ENCODE measurements around the gene CXCR5.

Gene CXCR5

DNA sequence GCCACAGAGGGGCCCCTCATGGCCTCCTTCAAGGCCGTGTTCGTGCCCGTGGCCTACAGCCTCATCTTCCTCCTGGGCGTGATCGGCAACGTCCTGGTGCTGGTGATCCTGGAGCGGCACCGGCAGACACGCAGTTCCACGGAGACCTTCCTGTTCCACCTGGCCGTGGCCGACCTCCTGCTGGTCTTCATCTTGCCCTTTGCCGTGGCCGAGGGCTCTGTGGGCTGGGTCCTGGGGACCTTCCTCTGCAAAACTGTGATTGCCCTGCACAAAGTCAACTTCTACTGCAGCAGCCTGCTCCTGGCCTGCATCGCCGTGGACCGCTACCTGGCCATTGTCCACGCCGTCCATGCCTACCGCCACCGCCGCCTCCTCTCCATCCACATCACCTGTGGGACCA, 10.0 kb downstream of the CXCR5 start:
- no peak overlapping the region for H3K27ac ChIP-seq
- TF ChIP-seq, protein P1, sequence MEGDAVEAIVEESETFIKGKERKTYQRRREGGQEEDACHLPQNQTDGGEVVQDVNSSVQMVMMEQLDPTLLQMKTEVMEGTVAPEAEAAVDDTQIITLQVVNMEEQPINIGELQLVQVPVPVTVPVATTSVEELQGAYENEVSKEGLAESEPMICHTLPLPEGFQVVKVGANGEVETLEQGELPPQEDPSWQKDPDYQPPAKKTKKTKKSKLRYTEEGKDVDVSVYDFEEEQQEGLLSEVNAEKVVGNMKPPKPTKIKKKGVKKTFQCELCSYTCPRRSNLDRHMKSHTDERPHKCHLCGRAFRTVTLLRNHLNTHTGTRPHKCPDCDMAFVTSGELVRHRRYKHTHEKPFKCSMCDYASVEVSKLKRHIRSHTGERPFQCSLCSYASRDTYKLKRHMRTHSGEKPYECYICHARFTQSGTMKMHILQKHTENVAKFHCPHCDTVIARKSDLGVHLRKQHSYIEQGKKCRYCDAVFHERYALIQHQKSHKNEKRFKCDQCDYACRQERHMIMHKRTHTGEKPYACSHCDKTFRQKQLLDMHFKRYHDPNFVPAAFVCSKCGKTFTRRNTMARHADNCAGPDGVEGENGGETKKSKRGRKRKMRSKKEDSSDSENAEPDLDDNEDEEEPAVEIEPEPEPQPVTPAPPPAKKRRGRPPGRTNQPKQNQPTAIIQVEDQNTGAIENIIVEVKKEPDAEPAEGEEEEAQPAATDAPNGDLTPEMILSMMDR (conservative IDR thresholded peaks at IDR 0.05), result no peak

DNA sequence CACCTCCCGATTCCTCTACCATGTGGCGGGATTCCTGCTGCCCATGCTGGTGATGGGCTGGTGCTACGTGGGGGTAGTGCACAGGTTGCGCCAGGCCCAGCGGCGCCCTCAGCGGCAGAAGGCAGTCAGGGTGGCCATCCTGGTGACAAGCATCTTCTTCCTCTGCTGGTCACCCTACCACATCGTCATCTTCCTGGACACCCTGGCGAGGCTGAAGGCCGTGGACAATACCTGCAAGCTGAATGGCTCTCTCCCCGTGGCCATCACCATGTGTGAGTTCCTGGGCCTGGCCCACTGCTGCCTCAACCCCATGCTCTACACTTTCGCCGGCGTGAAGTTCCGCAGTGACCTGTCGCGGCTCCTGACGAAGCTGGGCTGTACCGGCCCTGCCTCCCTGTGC, 10.5 kb downstream of the CXCR5 start:
- TF ChIP-seq, protein P1 (conservative IDR thresholded peaks at IDR 0.05), result no peak
- H3K27ac ChIP-seq, result no peak overlapping the region

DNA sequence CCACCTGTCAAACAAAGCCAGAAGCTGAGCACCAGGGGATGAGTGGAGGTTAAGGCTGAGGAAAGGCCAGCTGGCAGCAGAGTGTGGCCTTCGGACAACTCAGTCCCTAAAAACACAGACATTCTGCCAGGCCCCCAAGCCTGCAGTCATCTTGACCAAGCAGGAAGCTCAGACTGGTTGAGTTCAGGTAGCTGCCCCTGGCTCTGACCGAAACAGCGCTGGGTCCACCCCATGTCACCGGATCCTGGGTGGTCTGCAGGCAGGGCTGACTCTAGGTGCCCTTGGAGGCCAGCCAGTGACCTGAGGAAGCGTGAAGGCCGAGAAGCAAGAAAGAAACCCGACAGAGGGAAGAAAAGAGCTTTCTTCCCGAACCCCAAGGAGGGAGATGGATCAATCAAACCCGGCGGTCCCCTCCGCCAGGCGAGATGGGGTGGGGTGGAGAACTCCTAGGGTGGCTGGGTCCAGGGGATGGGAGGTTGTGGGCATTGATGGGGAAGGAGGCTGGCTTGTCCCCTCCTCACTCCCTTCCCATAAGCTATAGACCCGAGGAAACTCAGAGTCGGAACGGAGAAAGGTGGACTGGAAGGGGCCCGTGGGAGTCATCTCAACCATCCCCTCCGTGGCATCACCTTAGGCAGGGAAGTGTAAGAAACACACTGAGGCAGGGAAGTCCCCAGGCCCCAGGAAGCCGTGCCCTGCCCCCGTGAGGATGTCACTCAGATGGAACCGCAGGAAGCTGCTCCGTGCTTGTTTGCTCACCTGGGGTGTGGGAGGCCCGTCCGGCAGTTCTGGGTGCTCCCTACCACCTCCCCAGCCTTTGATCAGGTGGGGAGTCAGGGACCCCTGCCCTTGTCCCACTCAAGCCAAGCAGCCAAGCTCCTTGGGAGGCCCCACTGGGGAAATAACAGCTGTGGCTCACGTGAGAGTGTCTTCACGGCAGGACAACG, 11.7 kb downstream of the CXCR5 start:
- H3K27ac ChIP-seq, result no peak overlapping the region

DNA sequence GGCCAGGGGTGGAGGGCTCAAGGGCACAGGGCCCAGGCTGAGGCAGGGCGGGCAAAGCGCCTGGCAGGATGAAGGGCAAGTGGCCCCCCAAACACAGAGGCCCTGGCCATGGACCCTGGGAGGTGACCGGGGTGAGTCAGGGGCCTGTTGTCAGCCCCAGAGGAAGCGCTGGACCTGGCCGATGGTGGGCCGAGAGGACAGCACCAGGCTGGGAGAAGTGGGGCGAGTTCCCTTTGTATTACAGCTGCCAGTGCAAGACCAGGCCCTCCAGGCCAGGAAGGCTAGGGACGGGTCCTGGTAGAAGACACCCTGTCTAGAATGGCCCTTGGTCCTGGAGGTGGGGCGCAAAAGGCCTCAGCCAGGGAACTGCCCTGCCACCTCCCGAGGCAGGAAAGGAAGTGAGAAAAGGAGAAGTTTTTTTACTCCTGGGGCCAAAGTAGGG, 12.8 kb downstream of the CXCR5 start:
- TF ChIP-seq, protein P1 (conservative IDR thresholded peaks at IDR 0.05), result no peak
- no peak overlapping the region for H3K27ac ChIP-seq

More for the DNA sequence above, 11.7 kb downstream of the CXCR5 start:
- TF ChIP-seq, protein P1 (conservative IDR thresholded peaks at IDR 0.05), result no peak

DNA sequence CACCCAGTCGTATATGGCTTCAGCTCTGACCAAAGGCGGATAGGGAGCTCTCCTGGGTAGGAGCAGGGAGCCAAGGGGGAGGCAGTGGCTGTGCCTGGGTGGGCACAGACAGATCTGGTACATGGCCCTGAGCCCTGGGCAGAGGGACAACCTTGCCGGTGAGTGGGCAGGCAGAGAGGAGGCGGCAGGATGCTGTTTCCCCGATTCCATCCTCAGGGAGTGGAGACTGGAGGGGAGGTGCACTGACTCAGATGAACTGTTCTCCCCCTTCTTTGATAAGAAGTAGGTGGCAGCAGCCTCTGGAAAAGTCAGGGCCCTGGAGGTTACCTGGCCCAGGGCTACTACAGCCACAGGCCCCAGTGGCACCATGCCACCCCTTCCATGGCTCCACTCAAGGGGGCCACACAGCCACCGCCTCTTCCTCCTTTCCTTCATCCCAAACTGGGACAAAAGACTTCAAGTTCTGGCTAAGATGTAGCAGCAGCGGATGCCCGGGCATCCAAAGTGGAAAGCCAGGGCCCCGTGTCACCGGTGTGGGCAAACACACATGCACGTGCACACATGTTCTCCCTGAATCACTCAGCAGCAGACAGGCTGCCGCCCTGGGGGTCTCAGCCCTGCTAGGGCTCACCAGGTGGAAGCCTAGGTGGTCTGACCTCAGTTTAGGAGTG, 13.4 kb downstream of the CXCR5 start:
- no peak overlapping the region for H3K27ac ChIP-seq
- TF ChIP-seq, protein P1 (conservative IDR thresholded peaks at IDR 0.05), result no peak

DNA sequence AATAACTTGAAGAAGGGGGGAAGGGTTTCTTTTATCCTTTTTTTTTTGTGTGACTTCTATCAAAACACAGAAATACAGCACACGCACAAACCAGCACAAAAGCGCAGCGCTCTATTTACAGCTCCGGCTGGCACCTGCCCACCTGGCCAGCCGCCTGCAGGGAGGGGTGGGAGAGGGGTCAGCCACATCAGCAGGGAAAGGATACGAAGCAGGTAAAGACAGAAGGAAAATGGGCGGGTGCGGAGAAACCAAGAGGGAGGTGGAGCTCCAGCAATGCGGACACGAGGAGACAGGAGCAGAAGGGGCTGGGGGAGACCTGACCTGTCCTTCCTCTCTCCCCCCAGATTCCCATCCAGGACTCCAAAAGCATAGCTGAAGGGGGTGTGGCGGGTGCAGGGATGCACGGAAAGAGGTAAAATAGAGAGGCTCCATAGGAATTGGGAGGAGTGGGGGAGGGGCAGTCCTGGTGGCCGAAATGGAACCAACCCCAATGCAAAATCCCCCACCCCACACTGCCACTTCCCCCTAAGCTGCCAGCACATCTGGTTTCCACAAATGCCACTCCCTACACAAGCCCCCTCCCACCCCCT, 14.1 kb downstream of the CXCR5 start:
- H3K27ac ChIP-seq, result no peak overlapping the region
- TF ChIP-seq, protein P1 (conservative IDR thresholded peaks at IDR 0.05), result no peak

Data from VCaP (cell line).